ENCODE results near the gene ENDOU.

DNA sequence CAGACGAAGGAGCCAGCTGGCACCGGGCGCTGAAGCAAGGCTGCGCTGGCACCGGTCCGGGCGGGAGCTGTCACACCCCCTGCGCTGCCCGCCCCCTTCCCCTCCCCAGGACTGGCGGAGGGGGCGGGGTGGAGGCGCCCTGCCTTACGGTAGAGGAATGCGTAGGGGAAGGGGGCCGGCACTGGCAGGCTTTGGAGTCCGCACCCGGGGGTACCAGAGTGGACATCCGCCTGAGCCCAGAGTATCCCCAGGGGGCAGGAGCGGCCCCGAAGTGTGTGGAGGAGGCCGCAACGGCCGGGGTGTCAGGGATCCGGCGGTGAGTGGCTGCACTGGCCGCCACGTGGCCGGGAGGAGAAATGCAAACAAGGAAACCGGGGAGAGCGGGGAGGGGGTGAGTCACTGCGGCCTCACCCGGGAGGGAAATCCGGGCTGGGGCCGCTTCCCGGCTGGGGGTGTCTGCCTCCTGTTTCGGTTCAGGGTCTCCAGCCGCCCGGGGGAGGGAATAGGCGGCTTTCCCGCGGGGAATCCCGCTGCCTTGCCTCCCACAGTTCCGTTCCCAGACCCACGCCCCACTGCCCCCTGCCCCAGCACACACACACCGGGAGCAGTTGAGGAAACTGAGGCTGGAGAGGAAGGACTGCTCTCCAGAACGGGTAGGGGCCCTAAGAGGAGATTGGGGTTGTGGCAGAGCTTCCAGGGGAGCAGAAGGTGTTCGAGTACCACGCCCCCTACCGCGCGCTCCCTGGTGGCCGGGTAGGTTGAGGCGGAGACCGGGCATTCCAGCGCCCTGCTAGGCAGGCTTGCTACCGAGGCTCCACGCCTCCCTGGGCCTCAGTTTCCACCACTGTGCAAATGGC, 33.8 kb upstream of the ENDOU start, which contains the start of gene RAPGEF3:
- TF ChIP-seq TAF1 (IDR thresholded peaks at IDR 0.05; ENCODE audit: low read depth, low read length) (no peak), POLR2A (IDR thresholded peaks at IDR 0.05; ENCODE audit: low read depth, low read length) (no peak), POLR2AphosphoS5 (IDR thresholded peaks at IDR 0.05; ENCODE audit: low read depth, low read length) (no peak)

All from GM12891 (cell line).